ENCODE results near the gene HNF4A. TPM values are rescaled to one million over a fixed set of nuclear protein-coding genes. Genes with fewer than 3 reads are reported as not detected.

Gene HNF4A
- total RNA-seq, 4 donors from 2014 or later: not detected

DNA sequence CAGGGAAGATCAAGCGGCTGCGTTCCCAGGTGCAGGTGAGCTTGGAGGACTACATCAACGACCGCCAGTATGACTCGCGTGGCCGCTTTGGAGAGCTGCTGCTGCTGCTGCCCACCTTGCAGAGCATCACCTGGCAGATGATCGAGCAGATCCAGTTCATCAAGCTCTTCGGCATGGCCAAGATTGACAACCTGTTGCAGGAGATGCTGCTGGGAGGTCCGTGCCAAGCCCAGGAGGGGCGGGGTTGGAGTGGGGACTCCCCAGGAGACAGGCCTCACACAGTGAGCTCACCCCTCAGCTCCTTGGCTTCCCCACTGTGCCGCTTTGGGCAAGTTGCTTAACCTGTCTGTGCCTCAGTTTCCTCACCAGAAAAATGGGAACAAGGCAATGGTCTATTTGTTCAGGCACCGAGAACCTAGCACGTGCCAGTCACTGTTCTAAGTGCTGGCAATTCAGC lies 68.6 kb downstream of the HNF4A start:
- no peaks in the 10 kb centered on the region for H3K4me1 ChIP-seq
- H3K9me3 ChIP-seq: no peaks in the 10 kb centered on the region
- no peak for DNase-seq
- no peaks in the 10 kb centered on the region for H3K36me3 ChIP-seq
- TF ChIP-seq, protein P1, sequence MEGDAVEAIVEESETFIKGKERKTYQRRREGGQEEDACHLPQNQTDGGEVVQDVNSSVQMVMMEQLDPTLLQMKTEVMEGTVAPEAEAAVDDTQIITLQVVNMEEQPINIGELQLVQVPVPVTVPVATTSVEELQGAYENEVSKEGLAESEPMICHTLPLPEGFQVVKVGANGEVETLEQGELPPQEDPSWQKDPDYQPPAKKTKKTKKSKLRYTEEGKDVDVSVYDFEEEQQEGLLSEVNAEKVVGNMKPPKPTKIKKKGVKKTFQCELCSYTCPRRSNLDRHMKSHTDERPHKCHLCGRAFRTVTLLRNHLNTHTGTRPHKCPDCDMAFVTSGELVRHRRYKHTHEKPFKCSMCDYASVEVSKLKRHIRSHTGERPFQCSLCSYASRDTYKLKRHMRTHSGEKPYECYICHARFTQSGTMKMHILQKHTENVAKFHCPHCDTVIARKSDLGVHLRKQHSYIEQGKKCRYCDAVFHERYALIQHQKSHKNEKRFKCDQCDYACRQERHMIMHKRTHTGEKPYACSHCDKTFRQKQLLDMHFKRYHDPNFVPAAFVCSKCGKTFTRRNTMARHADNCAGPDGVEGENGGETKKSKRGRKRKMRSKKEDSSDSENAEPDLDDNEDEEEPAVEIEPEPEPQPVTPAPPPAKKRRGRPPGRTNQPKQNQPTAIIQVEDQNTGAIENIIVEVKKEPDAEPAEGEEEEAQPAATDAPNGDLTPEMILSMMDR (IDR thresholded peaks at IDR 0.05): no peak
- TF ChIP-seq POLR2A (IDR thresholded peaks at IDR 0.05): no peak
- 71 to 75% methylated on average over 12 of the region's 14 CpGs for WGBS, 2 donors
- intact Hi-C loops (cut with DNase I): no loop called here
- H3K4me3 ChIP-seq (replicated peaks in 1 of 3): no peak overlapping the region
- no peaks in the 10 kb centered on the region for H3K27me3 ChIP-seq
- no peak overlapping the region for H3K27ac ChIP-seq

DNA sequence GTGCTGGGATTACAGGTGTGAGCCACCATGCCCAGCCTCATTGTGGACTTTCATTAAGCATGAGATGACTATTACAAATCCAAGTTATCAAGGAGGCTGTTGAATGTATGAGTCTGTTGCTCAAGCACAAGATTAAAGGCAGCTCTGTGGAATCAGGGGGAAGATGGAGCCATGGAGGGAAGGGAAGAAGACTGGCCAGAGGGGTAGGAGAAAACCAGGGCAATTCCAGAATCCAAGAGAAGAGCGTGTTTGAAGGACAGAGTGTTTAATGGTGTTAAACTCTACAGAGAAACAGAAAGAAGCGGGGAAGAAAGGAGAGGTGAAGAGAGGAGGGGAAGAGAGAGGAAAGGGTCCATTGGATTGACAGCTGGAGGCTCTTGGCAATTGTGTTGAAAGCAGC lies 70.4 kb downstream of the HNF4A start:
- Histone ChIP-seq H3K9me3 (no peaks in the 10 kb centered on the region), H3K4me3 (replicated peaks in 1 of 3) (no peak overlapping the region), H3K4me1 (no peaks in the 10 kb centered on the region), H3K27ac (no peak overlapping the region), H3K27me3 (no peaks in the 10 kb centered on the region), H3K36me3 (no peaks in the 10 kb centered on the region)
- intact Hi-C loops (cut with DNase I): no loop called here
- TF ChIP-seq, protein P1 (IDR thresholded peaks at IDR 0.05): no peak
- no peak for TF ChIP-seq POLR2A (IDR thresholded peaks at IDR 0.05)
- WGBS, 2 donors: 91 to 92% methylated on average over 2 of the region's 2 CpGs
- DNase-seq: no peak

DNA sequence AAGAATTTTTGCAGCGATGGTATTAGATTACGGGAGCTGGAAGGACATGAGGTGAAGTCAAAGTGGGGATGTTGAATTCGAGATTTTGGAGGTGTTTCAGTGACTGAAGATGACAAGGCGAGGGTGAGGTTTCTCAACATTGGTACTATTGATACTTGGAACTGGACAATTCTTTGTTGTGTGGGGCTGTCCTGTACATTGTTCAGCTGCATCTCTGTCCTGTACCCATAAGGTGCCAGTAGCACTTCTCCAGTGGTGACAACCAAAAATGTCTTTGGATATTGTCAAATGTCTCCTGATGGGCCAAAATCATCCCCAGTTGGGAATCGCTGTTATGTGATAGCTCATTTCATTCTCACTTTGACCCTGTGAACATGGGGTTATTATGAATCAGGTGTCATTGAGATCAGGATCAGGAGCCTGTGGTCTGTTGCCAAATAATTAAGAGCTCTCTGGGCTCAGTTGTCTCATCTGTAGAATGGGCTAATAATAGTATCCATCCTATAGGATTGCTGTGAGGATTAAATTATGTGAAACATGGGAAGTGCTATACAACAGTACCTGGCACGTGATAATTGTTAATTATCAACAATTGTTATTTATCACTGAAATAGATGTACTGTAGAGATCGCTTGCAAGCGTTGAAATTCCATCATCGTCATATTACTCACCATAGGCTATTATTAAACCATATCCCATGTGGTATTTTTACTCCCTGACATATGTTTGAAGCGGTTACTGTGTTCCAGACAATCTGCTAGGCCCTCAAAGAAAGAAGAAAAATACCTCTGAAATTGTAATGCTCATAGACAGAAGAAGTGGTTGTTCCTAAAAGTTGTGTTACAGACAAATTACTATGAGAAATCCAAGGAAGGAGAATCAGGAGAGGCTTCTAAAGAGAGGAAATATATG lies 71.6 kb downstream of the HNF4A start:
- no peaks in the 10 kb centered on the region for H3K9me3 ChIP-seq
- no peak for DNase-seq
- no peaks in the 10 kb centered on the region for H3K4me1 ChIP-seq
- intact Hi-C loops (cut with DNase I): no loop called here
- no peak overlapping the region for H3K27ac ChIP-seq
- H3K36me3 ChIP-seq: no peaks in the 10 kb centered on the region
- no peak for TF ChIP-seq POLR2A (IDR thresholded peaks at IDR 0.05)
- TF ChIP-seq, protein P1 (IDR thresholded peaks at IDR 0.05): no peak
- 79 to 86% methylated on average over 10 of the region's 10 CpGs for WGBS, 2 donors
- H3K27me3 ChIP-seq: no peaks in the 10 kb centered on the region
- H3K4me3 ChIP-seq (replicated peaks in 1 of 3): no peak overlapping the region

DNA sequence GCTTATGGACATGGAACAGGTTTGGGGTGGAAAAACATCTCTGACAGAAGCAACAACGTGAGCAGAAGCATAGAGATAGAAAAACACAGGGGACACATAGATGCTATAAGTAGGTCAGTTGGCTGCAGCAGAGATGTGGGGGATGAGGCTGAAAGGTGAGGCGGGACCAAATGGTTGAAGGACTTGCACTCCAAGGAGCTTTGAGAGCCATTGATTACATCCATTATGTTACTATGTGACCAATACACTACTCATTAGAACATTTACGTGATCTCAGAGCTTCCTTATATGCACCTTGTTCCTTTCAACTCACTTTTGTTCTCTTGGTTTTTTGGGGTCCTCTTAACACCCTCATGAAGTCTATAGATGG lies 72.3 kb downstream of the HNF4A start:
- Histone ChIP-seq H3K36me3 (no peaks in the 10 kb centered on the region), H3K4me3 (replicated peaks in 1 of 3) (no peak overlapping the region), H3K9me3 (no peaks in the 10 kb centered on the region), H3K4me1 (no peaks in the 10 kb centered on the region), H3K27me3 (no peaks in the 10 kb centered on the region), H3K27ac (no peak overlapping the region)
- 81 to 82% methylated on average over 3 of the region's 3 CpGs for whole genome bisulfite sequencing, 2 donors
- DNase-seq: no peak
- intact Hi-C loops (cut with DNase I): no loop called here
- no peak for TF ChIP-seq POLR2A (IDR thresholded peaks at IDR 0.05)
- TF ChIP-seq, protein P1 (IDR thresholded peaks at IDR 0.05): no peak

All from thyroid gland (tissue), 4 donors.